Measurements from ENCODE around the gene FAIM2.
A peak's percentile ranks its signal among the peaks of the same experiment; 100 is the strongest.
"Not testable (repeated sequence)": the region's sequence is repeated elsewhere in the genome, so short reads cannot be mapped to it uniquely, and the experiment has no call there.

Gene FAIM2

GRCh38 chr12:49860921-49861320 is 42.8 kb downstream of the FAIM2 start:
- not testable (repeated sequence) for FAIRE-seq

DNA sequence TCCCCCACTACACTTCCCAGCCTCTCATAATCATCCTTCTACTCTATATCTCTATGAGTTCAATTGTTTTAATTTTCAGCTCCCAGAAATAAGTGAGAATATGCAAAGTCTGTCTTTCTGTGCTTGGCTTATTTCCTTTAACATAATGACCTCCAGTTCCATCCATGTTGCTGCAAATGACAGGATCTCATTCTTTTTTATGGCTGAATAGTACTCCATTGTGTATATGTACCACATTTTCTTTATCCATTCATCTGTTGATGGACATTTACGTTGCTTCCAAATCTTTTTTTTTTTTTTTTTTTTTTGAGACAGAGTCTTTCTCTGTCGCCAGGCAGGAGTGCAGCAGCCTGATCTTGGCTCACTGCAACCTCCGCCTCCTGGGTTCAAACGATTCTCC is 47.8 kb downstream of the FAIM2 start:
- not testable (repeated sequence) for FAIRE-seq

GRCh38 chr12:49854976-49855375 is 48.7 kb downstream of the FAIM2 start:
- no peak for FAIRE-seq

DNA sequence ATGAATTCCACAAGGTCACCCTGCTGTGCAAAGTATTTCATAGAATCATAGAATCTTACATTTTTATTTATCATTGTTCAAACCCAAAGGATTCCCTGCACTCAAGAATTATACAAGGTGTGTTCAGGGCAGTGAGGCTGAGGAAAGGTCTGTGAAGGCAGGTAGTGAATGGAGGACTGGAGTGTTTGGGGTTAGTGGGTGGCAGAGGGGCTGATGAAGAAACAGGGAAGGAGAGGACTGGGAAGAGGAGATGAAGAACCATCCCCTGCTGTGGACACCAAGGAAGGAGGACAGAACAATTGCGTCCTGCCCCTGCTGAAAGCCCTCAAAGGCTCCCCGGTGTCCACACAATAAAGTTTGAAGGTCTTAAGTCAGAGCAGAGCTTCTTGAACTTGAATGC is 50.0 kb downstream of the FAIM2 start:
- no peak for FAIRE-seq

DNA sequence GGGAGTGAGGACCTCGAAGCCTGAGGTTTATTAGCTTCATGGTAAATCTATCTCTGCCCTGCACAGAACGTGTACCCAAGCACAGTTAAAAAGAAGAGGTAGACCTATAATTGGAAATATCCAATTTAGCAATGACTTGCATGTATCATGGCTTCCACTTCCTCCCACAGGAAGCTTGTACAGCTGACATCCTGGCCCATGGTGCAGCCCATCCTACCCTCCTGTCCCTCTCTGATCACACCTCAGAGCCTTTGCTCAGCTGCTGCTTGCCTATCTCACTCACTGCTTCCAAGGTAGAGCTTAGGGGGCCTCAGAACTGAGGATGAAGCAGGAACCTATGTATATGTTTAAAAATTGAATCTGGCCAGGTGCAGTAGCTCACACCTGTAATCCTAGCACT is 56.5 kb downstream of the FAIM2 start:
- no peak for FAIRE-seq

DNA sequence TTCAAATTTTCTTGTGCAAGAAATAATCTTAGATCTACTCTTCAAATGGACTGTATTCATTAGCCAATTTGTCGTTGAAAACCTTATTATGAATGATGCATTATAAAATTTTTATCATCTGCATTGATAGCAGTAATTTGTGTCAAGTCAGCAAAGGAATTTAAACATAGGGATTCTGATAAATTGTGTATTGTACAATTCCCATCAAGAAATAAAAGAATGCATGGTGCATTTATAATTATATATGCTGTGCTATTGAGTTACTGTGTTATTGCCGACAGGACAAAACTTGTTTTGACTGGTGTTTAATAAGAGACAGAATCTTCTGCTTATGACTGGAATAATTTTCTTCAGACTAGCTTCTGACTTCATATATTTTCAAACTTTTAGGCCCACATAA is 57.7 kb downstream of the FAIM2 start:
- no peak for FAIRE-seq

- no peak for FAIRE-seq
Observed at GRCh38 chr12:49843876-49844437, 59.7 kb downstream of the FAIM2 start.

DNA sequence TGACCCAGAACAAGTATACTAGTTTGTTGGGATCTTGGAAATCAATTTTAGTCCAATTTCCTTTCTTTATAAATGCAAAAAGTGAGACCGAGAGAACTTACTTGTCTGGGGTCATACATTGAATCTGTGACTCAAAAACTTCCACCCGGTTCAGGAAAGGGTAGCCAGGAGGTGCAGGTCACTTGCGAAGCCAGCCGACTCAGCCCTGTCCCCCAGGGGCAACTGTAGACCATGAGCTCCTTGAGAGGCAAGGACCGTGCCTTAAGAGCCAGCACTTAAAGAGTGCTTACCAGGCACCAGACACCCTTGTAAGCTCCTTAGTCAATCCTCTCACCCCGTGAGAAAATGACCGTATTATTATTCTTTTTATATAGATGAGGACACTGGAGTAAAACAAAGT is 60.3 kb downstream of the FAIM2 start:
- no peak for FAIRE-seq

DNA sequence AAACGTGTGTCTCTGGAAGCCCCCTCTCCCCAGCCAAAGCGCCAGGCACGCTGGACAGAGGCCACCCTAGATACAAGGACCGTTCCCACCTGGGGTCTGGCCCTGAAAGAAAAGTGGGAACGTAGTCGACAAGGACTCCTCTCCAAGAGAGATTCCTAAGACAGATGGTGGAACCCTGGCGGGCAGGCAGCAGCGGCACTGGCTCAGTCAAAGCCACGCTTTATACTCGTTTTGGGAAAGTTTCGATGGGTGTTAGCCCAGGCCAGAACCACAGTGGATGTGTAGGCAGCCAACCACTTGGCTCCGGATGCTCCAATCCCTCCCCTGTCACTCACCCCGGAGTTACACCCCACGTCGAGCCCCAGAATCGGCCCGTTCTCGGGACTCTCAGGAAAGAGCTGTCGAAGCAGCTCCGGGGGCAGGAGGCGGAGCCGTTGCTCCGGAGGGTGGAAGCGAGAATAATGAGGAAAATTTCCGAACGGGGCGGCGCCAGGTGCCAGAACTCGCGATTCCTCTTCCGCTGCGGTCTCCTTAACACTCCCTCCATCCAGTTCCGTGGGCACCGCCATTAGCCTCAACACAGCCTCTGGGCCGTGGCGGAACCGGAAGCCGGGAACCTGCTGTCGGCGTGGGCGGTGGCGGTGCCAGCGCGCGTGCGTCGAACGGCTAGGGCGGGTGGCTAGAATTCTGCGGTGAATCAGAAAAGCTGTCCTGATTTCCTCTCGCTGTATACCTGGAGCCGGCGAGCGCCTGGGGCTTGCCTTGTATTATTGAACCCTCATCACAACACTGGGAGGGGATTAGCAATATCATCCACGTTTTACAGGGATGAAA is 61.0 kb downstream of the FAIM2 start, which contains the start of gene BCDIN3D:
TSS of gene BCDIN3D (minus strand) at position 588 of the 834 bp plus-strand sequence. CDS start at position 569, 19 bp downstream.
- FAIRE-seq = peak; percentile 94

DNA sequence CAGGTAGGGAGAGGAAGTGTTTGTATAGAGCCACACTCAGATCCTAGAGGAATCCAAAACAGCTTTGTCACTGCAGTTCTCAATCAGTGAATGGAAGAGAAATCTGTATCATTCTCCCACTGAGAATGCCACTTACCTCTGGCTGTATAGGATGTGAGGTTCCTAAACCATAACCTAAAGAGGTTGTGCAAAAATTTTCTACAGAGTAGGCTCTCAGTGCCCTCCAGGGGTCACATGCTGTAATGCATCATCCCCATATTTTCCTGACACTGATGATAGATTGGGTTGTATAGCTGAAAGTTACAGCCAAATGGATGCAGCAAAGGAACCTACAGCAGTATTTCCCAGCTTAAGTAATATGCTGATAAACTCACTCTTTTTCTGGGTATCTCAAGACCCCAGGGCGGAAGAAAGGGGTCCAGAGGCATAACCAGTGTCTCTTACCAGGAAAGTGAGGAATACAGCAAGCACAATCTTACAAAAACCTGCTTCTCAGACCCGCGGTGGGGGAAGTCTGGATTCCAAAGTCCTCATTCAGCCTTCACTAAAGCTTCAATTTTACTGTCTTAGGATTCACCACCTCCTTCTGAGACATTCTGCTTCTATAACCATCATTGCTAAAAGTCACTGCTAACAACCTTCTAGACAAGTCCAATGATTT is 64.6 kb downstream of the FAIM2 start:
- peak; percentile 68 for FAIRE-seq

DNA sequence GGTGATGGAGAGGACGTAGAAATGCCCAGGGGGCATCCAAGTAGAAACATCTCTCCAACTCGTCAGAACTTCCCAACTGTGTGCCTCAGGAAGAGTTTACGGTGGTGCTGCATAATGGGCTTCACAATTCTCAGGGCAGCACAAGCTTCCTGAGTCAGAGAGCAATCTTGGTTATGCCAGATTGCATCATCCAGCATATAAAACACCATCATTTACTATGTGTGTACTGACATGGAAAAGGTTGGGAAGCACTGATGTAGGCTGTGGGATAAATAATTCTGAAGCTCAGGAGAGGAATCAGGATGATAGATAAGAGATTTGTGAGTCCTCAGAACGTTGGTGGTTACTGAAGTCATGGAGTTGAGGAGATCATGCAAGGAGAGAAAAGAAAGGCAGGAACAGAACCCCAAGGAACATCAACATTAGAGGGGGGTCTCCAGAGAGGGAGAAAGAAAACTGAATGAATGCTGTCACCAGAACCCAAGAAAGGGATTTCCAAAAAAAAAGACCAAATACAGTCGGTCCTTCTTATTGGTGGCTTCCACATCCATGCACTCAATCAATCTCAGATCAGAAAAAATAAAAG is 70.8 kb downstream of the FAIM2 start:
- no peak for FAIRE-seq

DNA sequence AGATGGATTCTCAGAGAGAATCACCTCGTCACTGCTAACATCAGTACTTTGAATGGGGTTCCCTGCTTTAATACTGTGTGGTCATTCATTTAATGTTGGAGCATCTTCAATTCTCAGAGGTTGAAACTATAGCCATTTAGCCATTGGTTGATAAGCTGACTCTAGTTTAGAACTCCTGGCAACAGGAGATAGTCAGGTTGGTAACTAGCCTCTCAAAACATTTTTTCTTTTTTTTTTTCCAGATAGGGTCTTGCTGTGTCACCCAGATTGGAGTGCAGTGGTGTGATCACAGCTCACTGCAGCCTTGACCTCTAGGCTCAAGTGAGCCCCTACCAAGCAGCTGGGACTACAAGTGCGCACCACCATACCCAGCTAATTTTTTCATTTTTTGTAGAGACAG is 72.0 kb downstream of the FAIM2 start:
- FAIRE-seq = no peak

DNA sequence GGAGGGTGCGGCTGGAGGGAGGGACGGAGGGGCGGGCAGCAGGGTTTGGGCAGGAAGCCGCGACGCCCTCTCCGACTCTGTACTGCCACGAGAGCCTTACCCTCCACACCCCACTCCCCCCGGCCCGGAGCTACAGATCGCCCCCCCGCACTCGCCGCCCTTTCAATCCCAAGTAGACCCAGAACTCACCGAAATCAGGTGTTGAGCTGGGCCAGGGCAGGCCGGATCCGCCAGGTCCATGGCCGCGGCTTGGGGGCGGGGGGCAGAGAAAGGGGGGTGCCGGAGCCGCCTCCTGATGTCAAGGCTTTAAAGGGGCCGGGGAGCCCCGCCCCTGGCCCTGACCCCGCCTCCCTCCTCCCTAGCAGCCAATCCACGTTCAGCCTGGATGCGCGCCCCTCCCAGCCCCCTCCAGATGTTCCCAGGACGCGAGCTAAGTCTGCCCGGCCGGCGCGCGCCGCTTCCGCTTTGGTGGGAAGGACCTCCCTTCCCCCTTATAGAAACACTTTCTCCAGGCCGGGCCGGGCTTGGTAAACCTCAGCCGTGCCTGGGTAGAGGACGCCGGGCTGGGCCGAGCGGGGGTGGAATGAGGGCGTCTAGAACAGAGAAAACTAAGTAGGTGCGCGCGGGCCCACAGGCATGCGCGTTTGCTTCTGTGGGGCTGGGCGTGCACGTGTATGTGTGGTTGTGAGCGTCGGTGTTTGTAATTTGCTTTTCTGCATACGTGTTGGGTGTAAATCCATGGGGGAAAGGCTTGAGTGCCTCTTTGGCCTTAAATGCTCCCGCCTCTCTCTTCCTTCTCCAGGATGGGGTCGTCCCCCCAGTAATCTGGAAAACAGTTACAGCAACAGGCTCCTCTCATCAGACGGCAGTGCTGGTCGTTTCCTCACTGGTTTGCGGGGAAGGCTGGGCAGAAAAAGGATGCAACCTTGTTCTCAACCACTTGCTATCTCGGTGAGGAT is 75.3 kb downstream of the FAIM2 start, which contains the start of gene NCKAP5L:
TSS of gene NCKAP5L (minus strand) at position 281 of the 959 bp plus-strand sequence. CDS start 24,369 bp downstream, outside the sequence.
- FAIRE-seq = peak; percentile 96

DNA sequence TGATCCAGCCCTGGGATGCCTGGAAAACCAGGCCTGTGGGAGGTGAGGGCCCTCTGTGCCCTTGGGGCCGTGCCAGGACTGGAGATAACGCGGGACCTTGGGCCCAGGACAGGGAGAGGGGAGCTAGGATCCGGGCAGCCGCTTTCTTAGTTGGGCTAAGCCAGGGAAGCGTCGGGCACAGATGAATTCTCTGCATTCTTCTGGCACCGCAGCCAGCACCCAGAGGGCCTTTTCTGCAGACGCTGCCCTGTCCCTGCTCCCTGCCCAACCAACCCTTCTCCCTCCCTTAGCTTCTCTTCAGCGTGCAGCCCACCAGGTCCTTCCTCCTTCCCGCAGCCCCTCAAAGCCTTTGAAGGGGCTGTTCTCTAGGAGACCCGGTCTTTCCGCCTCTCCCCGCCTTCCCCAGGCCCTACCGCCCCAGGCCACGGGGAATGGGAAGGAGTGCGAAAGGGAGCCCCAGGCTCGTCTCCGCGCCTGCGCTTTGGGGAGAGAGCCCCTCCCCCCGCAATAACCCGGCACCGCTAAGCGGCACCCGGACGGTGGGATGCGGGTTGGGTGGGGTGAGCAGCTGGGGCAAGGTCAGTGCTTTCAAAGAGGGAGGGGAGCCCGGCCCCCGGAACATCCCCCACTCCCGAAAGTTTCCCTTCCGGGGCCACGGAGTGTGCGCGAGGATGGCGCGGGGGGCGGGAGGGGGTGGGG is 76.2 kb downstream of the FAIM2 start:
- no peak for FAIRE-seq

DNA sequence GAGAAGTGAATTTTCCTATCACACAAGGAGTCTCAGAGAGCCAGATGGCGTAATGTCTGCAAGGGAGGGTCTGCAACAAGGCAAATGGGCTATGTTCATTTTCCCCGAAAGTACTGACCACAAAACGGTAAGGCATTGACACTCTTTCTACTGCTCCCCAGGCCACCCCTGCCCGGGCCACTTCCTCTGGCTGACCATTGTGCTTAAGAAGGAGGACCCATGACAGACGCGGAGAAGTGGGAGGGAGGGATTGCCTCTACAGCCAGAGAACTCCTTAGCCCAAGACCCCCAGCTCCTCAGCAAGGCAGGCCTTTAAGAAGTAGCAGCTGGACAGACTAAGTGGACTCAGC is 76.7 kb downstream of the FAIM2 start:
- no peak for FAIRE-seq

DNA sequence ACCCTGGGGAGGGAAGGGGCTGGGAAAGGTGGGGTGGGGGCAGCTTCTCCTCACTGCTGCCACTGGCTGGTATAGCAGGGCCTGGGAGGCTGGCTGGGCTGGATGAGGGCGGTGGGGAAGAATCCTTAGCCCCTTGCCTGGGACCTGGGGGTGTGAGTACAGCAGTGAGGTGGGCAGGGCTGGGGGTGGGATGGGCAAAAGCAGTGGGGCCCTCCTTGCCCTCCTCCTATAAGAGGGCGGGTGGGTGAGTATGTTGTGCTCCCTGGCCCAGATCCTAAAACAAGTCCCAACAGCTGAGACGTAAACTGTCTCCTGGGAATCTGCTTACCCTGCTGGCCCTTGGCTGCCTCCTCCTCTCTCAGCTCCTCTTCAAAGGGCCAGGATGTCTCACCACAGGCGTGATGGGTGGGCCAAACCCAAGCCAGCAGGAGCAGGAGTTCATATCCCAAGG is 77.7 kb downstream of the FAIM2 start:
- no peak for FAIRE-seq

DNA sequence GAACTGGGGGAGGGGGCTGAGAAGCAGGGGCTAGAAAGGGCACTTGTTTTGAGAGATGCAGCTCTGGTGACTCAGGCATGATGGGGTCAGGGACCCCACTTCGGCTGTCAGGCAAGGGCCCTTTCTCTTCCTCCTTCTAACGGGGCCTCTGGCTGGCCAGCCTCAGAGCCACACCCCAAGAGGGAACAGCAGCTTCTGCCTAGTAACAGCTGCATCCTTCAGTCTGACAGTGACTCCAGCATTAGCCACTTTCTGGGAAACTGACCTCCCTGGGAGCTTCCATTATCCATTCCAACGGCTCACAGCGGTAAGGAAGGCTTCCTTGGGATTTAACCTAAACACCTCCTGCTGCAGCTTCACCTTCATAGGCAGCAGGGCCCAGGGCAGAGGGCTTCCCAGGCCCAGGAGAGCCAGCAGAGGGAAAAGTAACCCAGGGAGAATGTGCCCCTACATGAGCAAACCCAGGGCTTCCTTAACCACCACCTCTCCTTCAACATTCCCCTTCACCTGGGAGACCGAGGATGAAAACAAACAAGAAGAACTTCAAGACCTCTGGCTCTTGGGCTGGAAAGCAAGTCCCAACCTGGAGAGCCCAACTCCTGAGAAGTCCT is 78.2 kb downstream of the FAIM2 start:
- no peak for FAIRE-seq

DNA sequence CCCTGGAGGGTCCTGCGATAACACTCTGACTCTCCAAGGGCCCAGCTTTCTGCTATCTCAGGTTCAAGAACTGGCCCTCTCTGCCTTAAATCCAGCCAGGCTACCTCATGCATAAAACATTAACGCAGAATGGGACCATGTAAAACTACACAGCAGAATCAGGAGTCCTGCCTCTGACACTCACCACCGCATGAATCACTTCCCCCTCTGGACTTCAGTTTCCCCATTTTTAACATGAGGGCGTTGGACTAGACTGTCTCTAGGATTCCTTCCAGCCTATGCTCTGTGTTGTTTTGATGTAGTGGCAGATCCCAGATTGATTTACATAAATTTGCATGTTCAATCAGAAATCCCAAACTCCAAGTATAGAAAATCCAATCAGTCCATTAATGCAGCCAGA is 78.8 kb downstream of the FAIM2 start:
- FAIRE-seq = no peak

DNA sequence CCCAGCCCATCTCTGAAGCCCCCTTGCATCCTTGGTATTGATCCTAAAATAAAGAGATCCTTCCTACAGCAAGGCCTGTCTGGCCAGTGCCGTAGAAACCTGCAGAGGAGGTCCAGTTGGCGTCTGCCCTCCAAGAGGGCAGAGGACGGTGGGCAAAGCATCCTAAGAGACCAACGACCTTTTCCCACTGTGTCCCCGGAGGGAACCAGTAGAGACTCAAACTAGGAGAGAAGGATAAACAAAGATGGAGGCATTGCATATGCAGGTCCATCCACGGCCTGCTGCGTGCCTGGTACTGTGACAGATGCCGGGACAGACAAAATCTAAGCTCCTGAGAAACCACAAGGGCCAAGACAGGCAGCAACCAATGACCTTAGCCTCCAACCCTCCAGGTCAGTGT is 79.3 kb downstream of the FAIM2 start:
- no peak for FAIRE-seq

DNA sequence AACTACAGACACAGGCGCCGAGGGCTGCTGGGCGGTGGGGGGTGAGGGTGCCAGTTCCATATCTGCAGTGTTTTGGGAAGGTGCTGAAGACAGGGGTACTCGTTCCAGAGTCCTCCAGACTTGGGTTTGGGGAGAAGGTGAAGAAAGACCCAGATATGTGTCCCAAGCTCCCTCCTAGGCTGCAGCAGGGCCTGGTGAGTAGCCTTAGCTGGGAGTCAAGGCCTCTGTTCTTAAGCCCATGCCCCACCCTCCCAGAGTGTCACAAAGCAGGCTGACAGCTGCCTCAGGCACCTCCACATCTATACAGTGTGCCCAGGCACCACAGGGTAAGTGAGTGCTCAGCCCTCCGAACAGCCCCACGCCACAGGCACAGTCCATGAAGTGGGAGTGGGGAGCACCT is 79.7 kb downstream of the FAIM2 start:
- no peak for FAIRE-seq

DNA sequence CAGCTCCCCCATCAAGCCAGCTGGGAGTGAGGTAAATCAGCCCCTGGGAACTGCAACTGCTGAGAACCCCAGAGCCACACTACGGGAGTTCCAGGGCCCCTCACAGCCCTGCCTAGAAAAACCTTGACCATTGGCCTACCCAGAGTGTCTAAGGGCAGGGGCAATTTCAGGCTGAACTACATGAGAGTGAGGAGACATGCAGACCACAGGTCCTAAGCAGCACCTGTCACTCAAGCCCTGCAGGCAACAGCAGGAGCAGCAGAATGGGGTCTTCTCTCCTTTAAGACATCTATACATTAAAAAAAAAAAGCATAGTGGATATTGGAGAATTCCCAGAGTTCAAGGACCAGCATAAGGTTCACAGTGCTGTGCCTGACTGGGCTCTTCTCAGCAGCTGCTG is 80.3 kb downstream of the FAIM2 start:
- no peak for FAIRE-seq
